Pancreas (tissue), 10 donors: ENCODE data around the gene FTO. TPM values are rescaled to one million over a fixed set of nuclear protein-coding genes. Genes with fewer than 3 reads are reported as not detected.

Experiments
- ATAC-seq, 4 donors: fragments of 200-7000 bp; cut with Tn5 transposase; one replicate each; pipeline versions ENCODE4 v1.8.0 to v1.9.1; 2020; ENCODE audit warnings: mild to moderate bottlenecking in 4 of 4, moderate library complexity in 4 of 4
- DNase-seq, 6 donors: peaks; one replicate each; pipeline ENCODE4 v3.0.0-alpha.2; 2020
- FAIRE-seq: peaks from 2 replicates; lab custom pipeline; 2012; peaks lifted over from hg19 to GRCh38; lab: Jason Lieb, UNC
- H3K27ac ChIP-seq, 4 donors: fragments of 200-600 bp; sonication (generic); 1 replicate in 3 of 4; 2 replicates in 1 of 4; pipeline versions ENCODE4 v1.5.0 to v1.8.0; 2020
- H3K27me3 ChIP-seq, 4 donors: fragments of 200-600 bp; one replicate each; pipeline ENCODE4 v1.8.0; 2021
- H3K36me3 ChIP-seq, 3 donors: fragments of 200-600 bp; sonication (generic) in 1 of 3; one replicate each; pipeline versions ENCODE4 v1.5.0 to v1.8.0; 2020 to 2021
- H3K4me1 ChIP-seq, 3 donors: fragments of 200-600 bp; one replicate each; pipeline ENCODE4 v1.8.0; 2021
- H3K4me3 ChIP-seq, 4 donors: fragments of 200-600 bp; sonication (generic) in 2 of 4; one replicate each; pipeline versions ENCODE4 v1.5.0 to v1.8.0; 2020 to 2021
- H3K9me3 ChIP-seq, 4 donors: fragments of 200-600 bp; one replicate each; pipeline ENCODE4 v1.8.0; 2021
- WGBS, 2 donors: extraction: QIAGEN DNeasy Blood & Tissue Kit; methylation state at CpG; one replicate each; pipeline ENCODE4 v1.1.7; 2013; 5-methylcytosine and 5-hydroxymethylcytosine counted together
- intact Hi-C, 3 donors: fragments of 100-400 bp; cut with DNase I; formaldehyde crosslinking; loops; one replicate each; pipeline versions ENCODE4 v1.11.1 to v1.14.2; 2022
- polyA plus RNA-seq, 2 donors: library from polyadenylated mRNA; stranded (reverse); fragments of 200-250 nt; gene quantifications; one replicate each; pipeline ENCODE4 v1.2.3, GENCODE V29; 2013
- total RNA-seq, 6 donors: library from RNA; stranded (reverse); fragmentation: NEBNext Ultra II Directional in 4 of 6; extraction: Animal tissue kit (Norgen Biotek cat#: 25700) in 4 of 6; gene quantifications; one replicate each; pipeline versions ENCODE4 v1.2.1 to v1.2.4, GENCODE V29; 2021 to 2023
- TF ChIP-seq, protein P1 (sequence below), 4 donors: fragments of 200-600 bp; sonication (generic) in 3 of 4; IDR thresholded peaks; one replicate each; pipeline versions ENCODE4 v1.5.0 to v1.8.0; 2021; ENCODE audit warnings: antibody characterized with exemption in 4 of 4
- donor health status: healthy with polysubstance abuse.
- donor health status: DM: no; HTN: no; CAD: no; lungs with moderate emphysema.
- donor health status: DM: no; HTN: no; CAD: no.
- donor health status: control.
- donor health status: control.
- donor health status: Bipolar disorder and iron deficiency.
- donor health status: DM: yes; HTN: yes; CAD: no.
- donor health status: DM: no; HTN: no; CAD: no.
- donor health status: DM: no; HTN: no; CAD: no.
- donor health status: DM: yes; HTN: yes; CAD: no.

FTO gene
- total and polyA plus RNA-seq, 8 donors, result 7.6 to 45.0 (median 31.7) TPM

DNA sequence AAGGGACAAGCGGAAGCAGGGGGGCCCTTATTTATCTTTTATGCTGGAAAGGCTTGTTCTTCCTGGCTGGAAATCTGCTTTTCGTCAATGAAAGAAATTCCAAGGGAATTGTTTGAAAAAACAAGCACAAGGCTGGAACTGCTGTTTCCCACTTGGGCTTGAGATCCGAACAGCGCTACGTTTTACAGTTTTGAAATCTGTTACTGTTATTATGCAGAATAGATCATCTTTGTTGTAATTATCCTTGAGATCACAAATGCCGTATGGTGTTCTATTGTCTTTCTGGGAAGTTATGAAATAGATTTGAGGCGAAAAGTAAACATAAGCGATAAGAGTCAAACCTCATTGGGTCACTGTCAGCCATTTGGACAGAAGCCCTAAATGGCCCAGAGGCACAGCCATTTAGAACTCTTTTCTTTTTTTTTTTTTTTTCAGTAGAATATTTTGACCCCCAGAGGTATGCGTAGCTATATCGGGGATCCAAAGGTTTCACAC is 359.4 kb downstream of the FTO start:
- Histone ChIP-seq H3K9me3 (no peaks in the 10 kb centered on the region), H3K27ac (no peak overlapping the region), H3K27me3 (no peaks in the 10 kb centered on the region), H3K4me1 (peaks cover 0 to 3% (median 0%) of the 10 kb centered on the region in 3 donors), H3K36me3 (no peaks in the 10 kb centered on the region), H3K4me3 (no peak overlapping the region)
- 74 to 76% methylated on average over 10 of the region's 10 CpGs for WGBS, 2 donors
- TF ChIP-seq, protein P1, sequence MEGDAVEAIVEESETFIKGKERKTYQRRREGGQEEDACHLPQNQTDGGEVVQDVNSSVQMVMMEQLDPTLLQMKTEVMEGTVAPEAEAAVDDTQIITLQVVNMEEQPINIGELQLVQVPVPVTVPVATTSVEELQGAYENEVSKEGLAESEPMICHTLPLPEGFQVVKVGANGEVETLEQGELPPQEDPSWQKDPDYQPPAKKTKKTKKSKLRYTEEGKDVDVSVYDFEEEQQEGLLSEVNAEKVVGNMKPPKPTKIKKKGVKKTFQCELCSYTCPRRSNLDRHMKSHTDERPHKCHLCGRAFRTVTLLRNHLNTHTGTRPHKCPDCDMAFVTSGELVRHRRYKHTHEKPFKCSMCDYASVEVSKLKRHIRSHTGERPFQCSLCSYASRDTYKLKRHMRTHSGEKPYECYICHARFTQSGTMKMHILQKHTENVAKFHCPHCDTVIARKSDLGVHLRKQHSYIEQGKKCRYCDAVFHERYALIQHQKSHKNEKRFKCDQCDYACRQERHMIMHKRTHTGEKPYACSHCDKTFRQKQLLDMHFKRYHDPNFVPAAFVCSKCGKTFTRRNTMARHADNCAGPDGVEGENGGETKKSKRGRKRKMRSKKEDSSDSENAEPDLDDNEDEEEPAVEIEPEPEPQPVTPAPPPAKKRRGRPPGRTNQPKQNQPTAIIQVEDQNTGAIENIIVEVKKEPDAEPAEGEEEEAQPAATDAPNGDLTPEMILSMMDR (IDR thresholded peaks at IDR 0.05), result no peak
- no peak for FAIRE-seq
- intact Hi-C loops, result no loop called here
- ATAC-seq, result no peak
- no peak for DNase-seq

DNA sequence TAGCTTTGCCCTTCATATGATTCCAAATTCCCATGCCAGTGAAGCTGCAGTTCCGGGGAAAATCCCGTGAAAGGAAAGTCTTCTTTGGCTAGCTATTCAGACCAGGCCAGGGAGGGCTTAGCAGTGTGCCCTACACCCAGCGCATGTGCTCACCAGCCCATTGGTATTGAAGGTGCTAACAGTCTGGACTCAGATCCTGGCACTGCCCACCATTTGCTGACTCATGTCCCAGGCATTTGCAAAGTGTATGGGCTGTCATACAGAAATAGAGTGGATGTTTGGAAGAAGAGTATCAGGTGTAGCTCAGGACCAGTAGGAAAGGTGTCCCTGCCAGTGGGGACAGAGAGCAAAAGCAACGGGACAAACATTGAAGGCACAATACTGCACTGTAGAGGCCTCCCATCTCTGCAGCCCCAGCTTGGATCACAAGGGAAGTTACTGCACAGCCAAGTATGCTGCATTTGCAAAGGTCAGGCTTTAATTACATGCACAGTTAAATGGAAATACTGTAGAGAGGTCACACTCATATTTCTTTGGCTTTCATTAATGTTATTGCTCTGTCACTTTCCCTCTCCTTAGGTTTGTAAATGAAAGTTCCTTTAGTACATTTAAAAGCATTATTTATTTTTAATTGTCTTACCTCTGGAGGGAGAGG is 362.6 kb downstream of the FTO start:
- 87 to 90% methylated on average over 4 of the region's 4 CpGs for WGBS, 2 donors
- Histone ChIP-seq H3K27ac (no peak overlapping the region), H3K27me3 (no peaks in the 10 kb centered on the region), H3K36me3 (no peaks in the 10 kb centered on the region), H3K4me1 (peaks cover 0 to 3% (median 0%) of the 10 kb centered on the region in 3 donors), H3K4me3 (no peak overlapping the region), H3K9me3 (no peaks in the 10 kb centered on the region)
- TF ChIP-seq, protein P1 (IDR thresholded peaks at IDR 0.05), result no peak
- intact Hi-C loops, result no loop called here
- ATAC-seq (peak; percentile 44 to 65 (median 55)), DNase-seq (peak in 1 of 6 donors; percentile 15), FAIRE-seq (no peak)

DNA sequence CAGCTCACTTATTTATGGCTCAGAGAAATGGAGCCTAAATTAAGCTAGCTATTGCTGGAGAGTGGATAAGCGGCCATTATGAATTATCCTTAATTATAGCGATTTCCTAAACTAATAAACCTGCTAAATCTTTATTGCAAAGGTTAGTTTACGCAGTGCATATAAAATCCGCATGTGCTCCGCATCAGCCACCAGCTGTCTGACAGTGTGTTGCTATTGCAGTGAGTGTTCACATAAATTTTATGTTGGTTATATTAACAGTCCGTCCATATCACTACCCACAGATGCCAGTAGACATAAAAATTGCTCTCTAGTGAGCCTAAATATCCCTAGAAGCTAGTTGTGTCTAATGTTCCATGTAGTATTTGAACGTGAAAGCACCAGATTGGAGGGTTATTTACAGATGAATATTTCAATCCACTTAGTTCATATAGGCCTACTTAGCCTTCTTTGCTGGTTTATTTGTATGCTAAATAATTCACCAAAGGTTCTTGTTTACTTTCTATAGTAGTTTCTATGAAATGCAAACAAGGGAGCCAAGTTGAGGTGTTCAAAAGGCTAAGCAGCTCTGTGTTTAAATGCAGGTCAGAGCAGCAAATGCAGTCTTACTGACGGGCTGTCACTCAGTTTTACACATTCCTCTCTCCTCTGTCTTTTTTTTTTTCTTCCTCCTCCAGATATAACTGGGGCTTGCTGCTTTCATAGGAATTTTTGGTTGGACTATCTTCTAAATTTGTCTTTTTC is 363.5 kb downstream of the FTO start:
- no peaks in the 10 kb centered on the region for H3K27me3 ChIP-seq
- H3K27ac ChIP-seq, result no peak overlapping the region
- H3K9me3 ChIP-seq, result no peaks in the 10 kb centered on the region
- ATAC-seq (no peak), FAIRE-seq (no peak), DNase-seq (no peak)
- TF ChIP-seq, protein P1 (IDR thresholded peaks at IDR 0.05), result no peak
- H3K4me3 ChIP-seq, result no peak overlapping the region
- 92 to 94% methylated on average over 8 of the region's 8 CpGs for WGBS, 2 donors
- intact Hi-C loops, result no loop called here
- peaks cover 0 to 3% (median 0%) of the 10 kb centered on the region in 3 donors for H3K4me1 ChIP-seq
- no peaks in the 10 kb centered on the region for H3K36me3 ChIP-seq

DNA sequence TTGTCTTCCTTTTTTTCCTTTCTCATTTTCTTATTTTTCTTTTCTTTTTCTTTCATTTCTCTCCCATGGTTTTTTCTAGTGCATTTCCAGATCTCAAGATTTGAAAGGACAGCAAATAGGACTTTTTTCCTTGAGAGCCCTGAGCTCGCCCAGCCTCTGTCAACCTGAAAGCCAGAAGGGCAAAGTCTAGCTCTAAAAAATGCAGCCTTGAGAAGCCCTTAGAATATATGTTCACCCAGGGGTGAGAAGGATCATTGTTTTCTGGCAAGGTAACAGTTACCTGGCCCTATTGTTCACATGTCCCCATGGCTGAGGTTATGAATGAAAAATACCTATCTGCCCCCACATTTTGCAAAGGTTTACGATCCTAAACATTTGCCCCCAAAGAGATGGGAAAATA is 364.3 kb downstream of the FTO start:
- no peak for DNase-seq
- peak in 1 of 4 donors; percentile 21 for ATAC-seq
- TF ChIP-seq, protein P1 (IDR thresholded peaks at IDR 0.05), result no peak
- Histone ChIP-seq H3K27me3 (no peaks in the 10 kb centered on the region), H3K36me3 (no peaks in the 10 kb centered on the region), H3K9me3 (no peaks in the 10 kb centered on the region), H3K4me3 (no peak overlapping the region), H3K27ac (no peak overlapping the region), H3K4me1 (peaks cover 0 to 1% (median 0%) of the 10 kb centered on the region in 3 donors)
- intact Hi-C loops, result no loop called here
- WGBS, 2 donors, result 58 to 75% methylated on average over 2 of the region's 2 CpGs
- no peak for FAIRE-seq
